H9 (cell line): ENCODE results near the gene NDC80. TPM values are rescaled to one million over a fixed set of nuclear protein-coding genes. Genes with fewer than 3 reads are reported as not detected.

Experiments used
- DNase-seq: peaks from one replicate; pipeline ENCODE4 v3.0.0-alpha.2; 2017
- H2AFZ ChIP-seq: one replicate; pipeline ENCODE4 v1.6.1; 2013; ENCODE audit warnings: mild to moderate bottlenecking, low read length, control low read depth, moderate library complexity
- H2AK5ac ChIP-seq: 2 replicates; pipeline ENCODE4 v1.6.1; 2013; ENCODE audit warnings: low read length, control low read depth, mixed read lengths; ENCODE audit not compliant: insufficient read length
- H2BK120ac ChIP-seq: one replicate; pipeline ENCODE4 v1.6.1; 2013; ENCODE audit warnings: low read depth, mild to moderate bottlenecking, low read length, control low read depth, inconsistent platforms; ENCODE audit not compliant: poor library complexity, severe bottlenecking
- H2BK12ac ChIP-seq: 2 replicates; pipeline ENCODE4 v1.6.1; 2013; ENCODE audit warnings: low read length, control low read depth, mixed read lengths, low read depth; ENCODE audit not compliant: insufficient read length
- H2BK15ac ChIP-seq: 2 replicates; pipeline ENCODE4 v1.6.1; 2013; ENCODE audit warnings: low read depth, low read length, control low read depth
- H2BK20ac ChIP-seq: one replicate; pipeline ENCODE4 v1.6.1; 2013; ENCODE audit warnings: low read depth, mild to moderate bottlenecking, low read length, control low read depth, inconsistent platforms; ENCODE audit not compliant: poor library complexity, severe bottlenecking
- H2BK5ac ChIP-seq: 2 replicates; pipeline ENCODE4 v1.6.1; 2013; ENCODE audit warnings: low read length, control low read depth, mixed read lengths; ENCODE audit not compliant: insufficient read length
- H3K14ac ChIP-seq: 2 replicates; pipeline ENCODE4 v1.6.1; 2013; ENCODE audit warnings: low read length, control low read depth; ENCODE audit not compliant: insufficient read depth
- H3K18ac ChIP-seq: 2 replicates; pipeline ENCODE4 v1.6.1; 2013; ENCODE audit warnings: low read depth, mild to moderate bottlenecking, mixed read lengths, low read length, control low read depth; ENCODE audit not compliant: insufficient read length
- H3K23ac ChIP-seq: 2 replicates; pipeline ENCODE4 v1.6.1; 2013; ENCODE audit warnings: low read length, control low read depth, mixed read lengths, low read depth; ENCODE audit not compliant: insufficient read length
- H3K23me2 ChIP-seq: 2 replicates; pipeline ENCODE4 v1.6.1; 2013; ENCODE audit warnings: low read depth, mild to moderate bottlenecking, mixed read lengths, low read length, control low read depth; ENCODE audit not compliant: insufficient read length, poor library complexity, severe bottlenecking
- H3K27ac ChIP-seq: 2 replicates; pipeline ENCODE4 v1.5.1; 2013; ENCODE audit warnings: low read length, control low read depth, mixed read lengths, low read depth; ENCODE audit not compliant: insufficient read length
- H3K27me3 ChIP-seq: 2 replicates; pipeline ENCODE4 v1.6.1; 2013; ENCODE audit warnings: low read length, control low read depth, inconsistent platforms; ENCODE audit not compliant: insufficient read depth
- H3K4ac ChIP-seq: 2 replicates; pipeline ENCODE4 v1.6.1; 2013; ENCODE audit warnings: low read depth, mild to moderate bottlenecking, control low read depth, inconsistent platforms, low read length, moderate library complexity
- H3K4me1 ChIP-seq: 2 replicates; pipeline ENCODE4 v1.6.1; 2013; ENCODE audit warnings: low read length, control low read depth, inconsistent platforms; ENCODE audit not compliant: insufficient read depth
- H3K4me2 ChIP-seq: 2 replicates; pipeline ENCODE4 v1.6.1; 2013; ENCODE audit warnings: low read length, control low read depth, mixed read lengths; ENCODE audit not compliant: insufficient read length, insufficient read depth
- H3K56ac ChIP-seq: 2 replicates; pipeline ENCODE4 v1.6.1; 2013; ENCODE audit warnings: low read depth, mild to moderate bottlenecking, mixed read lengths, low read length, control low read depth; ENCODE audit not compliant: insufficient read length
- H3K79me1 ChIP-seq: 2 replicates; pipeline ENCODE4 v1.6.1; 2013; ENCODE audit warnings: low read depth, mild to moderate bottlenecking, moderate library complexity, low read length, control low read depth, inconsistent platforms; ENCODE audit not compliant: insufficient read depth, poor library complexity, severe bottlenecking
- H3K79me2 ChIP-seq: 2 replicates; pipeline ENCODE4 v1.6.1; 2013; ENCODE audit warnings: low read length, control low read depth, inconsistent platforms; ENCODE audit not compliant: insufficient read depth
- H3K9ac ChIP-seq: 2 replicates; pipeline ENCODE4 v1.6.1; 2013; ENCODE audit warnings: low read length, control low read depth, mixed read lengths; ENCODE audit not compliant: insufficient read length; ENCODE audit errors: extremely low read depth
- H3K9me3 ChIP-seq: one replicate; pipeline ENCODE4 v1.6.1; 2013; ENCODE audit warnings: low read depth, low read length, inconsistent platforms; ENCODE audit not compliant: control insufficient read depth
- H3T11ph ChIP-seq: one replicate; pipeline ENCODE4 v1.6.1; 2013; ENCODE audit warnings: mild to moderate bottlenecking, low read length, control low read depth, inconsistent platforms
- H4K20me1 ChIP-seq: one replicate; pipeline ENCODE4 v1.6.1; 2013; ENCODE audit not compliant: control insufficient read depth, insufficient read length, insufficient read depth
- H4K5ac ChIP-seq: 2 replicates; pipeline ENCODE4 v1.6.1; 2013; ENCODE audit warnings: low read depth, mild to moderate bottlenecking, mixed read lengths, low read length, control low read depth; ENCODE audit not compliant: insufficient read length
- H4K8ac ChIP-seq: replicated peaks from 2 replicates; pipeline ENCODE4 v1.6.1; 2013; ENCODE audit warnings: low read length, control low read depth, mixed read lengths, low read depth; ENCODE audit not compliant: insufficient read length
- H4K91ac ChIP-seq: 2 replicates; pipeline ENCODE4 v1.6.1; 2013; ENCODE audit warnings: low read depth, mild to moderate bottlenecking, moderate library complexity, mixed read lengths, low read length, control low read depth; ENCODE audit not compliant: insufficient read length
- H3K27ac Mint-ChIP-seq, 3 experiments: 2 replicates in 2 of 3; 3 replicates in 1 of 3; pipeline ENCODE4 v1.8.0; 2020 to 2021; ENCODE audit warnings: mixed read lengths in 3 of 3, mild to moderate bottlenecking in 1 of 3, moderate library complexity in 1 of 3
- H3K27me3 Mint-ChIP-seq: 2 replicates; pipeline ENCODE4 v1.8.0; 2021; ENCODE audit warnings: low read depth, mild to moderate bottlenecking, moderate library complexity, mixed read lengths
- H3K36me3 Mint-ChIP-seq, 3 experiments: 2 replicates in 2 of 3; 3 replicates in 1 of 3; pipeline ENCODE4 v1.8.0; 2020 to 2021; ENCODE audit warnings: low read depth in 3 of 3, mixed read lengths in 3 of 3; ENCODE audit not compliant: insufficient read depth in 1 of 3
- H3K4me1 Mint-ChIP-seq, 2 experiments: 2 replicates each; pipeline ENCODE4 v1.8.0; 2020; ENCODE audit warnings: mixed read lengths in 2 of 2
- H3K4me3 Mint-ChIP-seq, 2 experiments: 2 replicates in 1 of 2; 3 replicates in 1 of 2; pipeline ENCODE4 v1.8.0; 2020 to 2021; ENCODE audit warnings: mild to moderate bottlenecking in 2 of 2, mixed read lengths in 2 of 2, moderate library complexity in 1 of 2
- H3K9me3 Mint-ChIP-seq, 2 experiments: 2 replicates in 1 of 2; 3 replicates in 1 of 2; pipeline ENCODE4 v1.8.0; 2020; ENCODE audit warnings: mild to moderate bottlenecking in 2 of 2, mixed read lengths in 2 of 2, moderate library complexity in 1 of 2
- CTCF ChIP-seq: fragments of 200-600 bp; sonication (generic); conservative IDR thresholded peaks from 3 replicates; pipeline ENCODE4 v1.8.0; 2021; ENCODE audit warnings: antibody characterized with exemption, mild to moderate bottlenecking
- WGBS: extraction: QIAGEN DNeasy Blood & Tissue Kit; methylation state at CpG from one replicate; pipeline ENCODE4 v1.1.7; 2013; ENCODE audit warnings: missing lambda C conversion rate, low lambda C conversion rate, mixed read lengths; ENCODE audit not compliant: insufficient read length; ENCODE audit errors: extremely low coverage; 5-methylcytosine and 5-hydroxymethylcytosine counted together
- total RNA-seq: library from RNA; stranded (reverse); gene quantifications from 2 replicates; pipeline ENCODE4 v1.2.1, GENCODE V29; 2021

The NDC80 gene
- total RNA-seq, 1 experiment from 2014 or later = 39.5 TPM

DNA sequence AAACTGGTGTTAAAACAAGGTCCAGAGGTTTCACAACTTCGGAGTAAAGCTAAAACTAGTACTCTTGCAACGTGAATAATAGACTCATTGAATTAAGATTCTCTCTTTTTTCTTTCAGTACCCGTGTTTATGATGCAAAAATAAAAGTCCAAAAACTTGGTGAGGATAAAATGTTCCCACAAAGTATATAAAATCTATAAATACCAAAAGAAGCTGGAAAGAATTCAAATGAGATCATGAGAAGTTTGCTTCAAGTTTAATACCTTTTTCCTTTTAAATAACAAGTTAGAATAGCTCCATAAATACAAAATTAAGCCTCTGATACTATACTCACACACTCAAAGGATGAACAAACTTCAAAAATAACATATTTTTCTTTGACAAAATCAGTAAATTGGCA lies 34.1 kb upstream of the NDC80 start:
- no peaks in the 10 kb centered on the region; the same call in 1 of the 2 replicates for H3K4me1 ChIP-seq
- no peak overlapping the region for H3K18ac ChIP-seq
- H3K9ac ChIP-seq = no peak overlapping the region
- Mint-ChIP-seq H3K27ac (no peak overlapping the region; a peak in 1 of 7 replicates), H3K9me3 (peaks cover 5 to 7% of the 10 kb centered on the region in 2 experiments; a peak in 4 of 5 replicates), H3K36me3 (peaks cover 7 to 21% (median 12%) of the 10 kb centered on the region in 3 experiments), H3K4me1 (peaks cover 5 to 9% of the 10 kb centered on the region in 2 experiments), H3K27me3 (no peaks in the 10 kb centered on the region), H3K4me3 (no peak overlapping the region)
- H3K79me2 ChIP-seq = no peaks in the 10 kb centered on the region
- no peak overlapping the region for H2BK5ac ChIP-seq
- no peak overlapping the region for H4K8ac ChIP-seq
- no peak overlapping the region for H2BK120ac ChIP-seq
- no peak overlapping the region for H2AFZ ChIP-seq
- H2BK15ac ChIP-seq = no peak overlapping the region
- H3K79me1 ChIP-seq = no peaks in the 10 kb centered on the region
- no peaks in the 10 kb centered on the region for H3K27me3 ChIP-seq
- H2BK12ac ChIP-seq = no peak overlapping the region
- no peak overlapping the region for H3K4me2 ChIP-seq
- no peak overlapping the region for H3T11ph ChIP-seq
- no peak overlapping the region for H3K56ac ChIP-seq
- no peak for TF ChIP-seq CTCF
- H3K23me2 ChIP-seq = no peaks in the 10 kb centered on the region
- no peak overlapping the region for H4K5ac ChIP-seq
- H3K14ac ChIP-seq = no peak overlapping the region
- H3K27ac ChIP-seq = no peak overlapping the region
- no peak for DNase-seq
- no peaks in the 10 kb centered on the region for H3K9me3 ChIP-seq
- WGBS = no CpG with 5 or more reads among the region's 3 CpGs
- H2AK5ac ChIP-seq = no peak overlapping the region
- no peaks in the 10 kb centered on the region for H4K20me1 ChIP-seq
- H2BK20ac ChIP-seq = no peak overlapping the region
- no peak overlapping the region for H4K91ac ChIP-seq
- H3K23ac ChIP-seq = no peak overlapping the region
- no peak overlapping the region for H3K4ac ChIP-seq
